A549 (cell line): ENCODE data around the gene SLC25A13.

Experiments
- CTCF ChIP-seq: fragments of >200 bp; sonication (Bioruptor Twin); formaldehyde crosslinking; IDR thresholded peaks from 3 replicates; pipeline ENCODE4 v1.5.1; 2016
- EP300 ChIP-seq, 2 experiments: fragments of >200 bp; sonication (Bioruptor Twin); formaldehyde crosslinking; IDR thresholded peaks; 2 replicates in 1 of 2; 3 replicates in 1 of 2; pipeline ENCODE4 v1.6.1; 2016 to 2017
- JUNB ChIP-seq: fragments of >200 bp; sonication (Bioruptor Twin); formaldehyde crosslinking; IDR thresholded peaks from 2 replicates; pipeline ENCODE4 v1.6.1; 2016
- MAX ChIP-seq: IDR thresholded peaks from 2 replicates; pipeline ENCODE4 v1.6.1; 2012
- POLR2A ChIP-seq: IDR thresholded peaks from 2 replicates; pipeline ENCODE4 v1.6.1; 2012; ENCODE audit warnings: mild to moderate bottlenecking, low read length

GRCh38 chr7:96300986-96301385 is 20.9 kb downstream of the SLC25A13 start:
- TF ChIP-seq EP300 (IDR thresholded peaks at IDR 0.05) (no peak), JUNB (no peak), CTCF (no peak), MAX (no peak), POLR2A (no peak)
